Peyer's patch (tissue), 4 donors: ENCODE results near the gene OCLN.

Experiments used
- CTCF ChIP-seq, 6 experiments: fragments of 450-650 bp in 4 of 6; fragments of 200-600 bp in 2 of 6; sonication (generic) in 1 of 6; IDR thresholded peaks; one replicate each; pipeline ENCODE4 v1.5.1; 2017 to 2019; ENCODE audit warnings: antibody characterized with exemption in 6 of 6, mild to moderate bottlenecking in 3 of 6, moderate library complexity in 1 of 6
- POLR2A ChIP-seq, 2 donors: fragments of 450-650 bp; IDR thresholded peaks; one replicate each; pipeline ENCODE4 v1.5.1; 2017; ENCODE audit warnings: antibody characterized with exemption in 2 of 2, mild to moderate bottlenecking in 2 of 2, moderate library complexity in 2 of 2

- TF ChIP-seq CTCF (IDR thresholded peaks at IDR 0.05) (no peak), POLR2A (IDR thresholded peaks at IDR 0.05) (no peak)
These were observed 20.2 kb downstream of the OCLN start for GRCh38 chr5:69512740-69513260.
